HG02870 (cell line): ENCODE data around the gene CHMP6.
"Not testable (repeated sequence)": the region's sequence is repeated elsewhere in the genome, so short reads cannot be mapped to it uniquely, and the experiment has no call there.

ENCODE experiments used
- ATAC-seq: cut with Tn5 transposase; IDR thresholded peaks from one replicate; pipeline ENCODE4 v1.9.1; 2021; ENCODE audit warnings: mild to moderate bottlenecking, moderate library complexity; ENCODE audit not compliant: unreplicated experiment

The CHMP6 gene

DNA sequence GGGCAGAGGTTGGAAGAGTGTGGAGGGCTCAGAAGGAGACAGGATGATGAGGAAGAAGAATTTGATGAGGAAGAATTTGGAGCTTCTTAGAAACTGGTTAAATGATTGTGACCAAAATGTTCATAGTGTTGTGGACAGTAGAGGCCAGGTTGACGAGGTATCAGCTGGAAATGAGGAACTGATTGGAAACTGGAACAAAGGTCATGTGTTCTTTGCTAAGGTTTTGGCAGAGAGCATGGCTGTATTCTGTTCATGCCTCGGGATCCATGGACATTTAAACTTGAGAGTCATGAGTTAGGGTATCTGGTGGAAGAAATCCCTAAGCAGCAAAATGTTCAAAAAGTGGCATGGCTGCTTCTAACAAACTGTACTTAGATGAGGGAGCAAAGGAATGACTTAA, 19.3 kb downstream of the CHMP6 start:
- ATAC-seq: no peak

DNA sequence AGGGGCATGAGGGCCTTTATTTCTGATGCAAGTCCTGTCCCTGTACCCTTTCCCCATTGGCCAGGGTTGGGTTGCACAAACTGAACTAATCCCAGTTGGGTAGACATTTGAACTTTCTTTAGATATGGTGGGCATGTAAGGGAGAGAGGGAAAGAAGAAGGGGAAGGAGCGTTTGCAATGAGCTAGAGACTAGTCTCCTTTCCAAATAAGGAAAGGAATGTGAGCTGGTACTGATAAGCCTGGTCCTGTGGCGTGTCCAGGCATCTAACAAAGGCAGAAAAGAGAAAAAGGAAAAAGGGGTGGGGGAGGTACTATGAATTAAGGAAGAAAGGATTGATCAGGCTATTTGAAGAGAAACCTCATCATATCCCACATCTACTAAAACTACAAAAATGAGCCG, 20.3 kb downstream of the CHMP6 start:
- ATAC-seq: no peak

DNA sequence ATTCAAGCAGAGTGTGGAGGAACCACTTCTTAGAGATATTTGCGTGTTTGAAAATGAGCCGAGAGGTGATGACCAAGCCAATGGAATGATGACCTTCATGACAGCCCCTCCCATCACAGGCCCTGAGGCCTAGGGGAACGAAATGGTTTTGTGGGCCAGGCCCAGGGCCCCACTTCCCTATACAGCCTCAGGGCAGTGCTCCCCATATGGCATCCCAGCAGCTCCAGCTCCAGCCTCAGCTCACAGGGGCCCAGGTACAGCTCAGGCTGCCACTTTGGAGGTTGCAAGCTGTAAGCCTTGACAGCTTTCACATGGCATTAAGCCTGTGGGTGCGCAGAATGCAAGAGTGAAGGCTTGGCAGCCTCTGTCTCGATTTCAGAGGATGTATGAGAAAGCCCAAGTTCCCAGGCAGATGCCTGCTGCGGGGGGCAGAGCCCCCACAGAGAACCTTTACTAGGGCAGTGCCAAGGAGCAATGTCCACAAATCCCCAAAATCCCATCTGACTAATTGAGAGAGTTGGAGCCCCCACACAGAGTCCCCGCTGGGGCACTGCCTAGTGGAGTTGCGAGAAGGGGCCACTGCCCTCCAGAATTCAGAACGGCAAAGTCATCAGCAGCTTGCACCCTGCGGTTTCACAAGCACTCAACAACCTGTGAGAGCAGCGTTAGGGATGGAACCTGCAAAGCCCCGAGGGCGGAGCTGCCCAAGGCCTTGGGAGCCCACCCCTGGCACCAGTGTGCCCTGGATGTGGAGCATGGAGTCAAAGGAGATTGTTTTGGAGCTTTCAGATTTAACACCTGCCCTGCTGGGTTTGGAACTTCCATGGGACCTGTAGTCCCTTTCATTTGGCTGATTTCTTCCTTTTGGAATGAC, 21.2 kb downstream of the CHMP6 start:
- ATAC-seq: no peak

DNA sequence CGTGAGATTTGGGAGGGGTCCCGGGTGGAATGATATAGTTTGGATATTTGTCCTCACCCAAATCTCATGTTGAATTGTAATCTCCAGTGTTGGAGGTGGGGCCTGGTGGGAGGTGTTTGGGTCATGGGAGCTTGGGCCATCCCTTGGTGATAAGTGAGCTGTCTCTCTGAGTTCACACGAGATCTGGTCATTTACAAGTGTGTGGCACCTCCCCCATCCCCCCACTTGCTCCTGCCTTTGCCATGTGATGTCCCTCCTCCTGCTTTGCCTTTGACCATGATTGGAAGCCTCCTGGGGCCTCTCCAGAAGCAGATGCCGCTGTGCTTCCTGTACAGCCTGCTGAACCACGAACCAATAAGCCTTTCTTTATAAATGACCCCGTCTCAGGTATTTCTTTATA, 22.0 kb downstream of the CHMP6 start:
- ATAC-seq: no peak

DNA sequence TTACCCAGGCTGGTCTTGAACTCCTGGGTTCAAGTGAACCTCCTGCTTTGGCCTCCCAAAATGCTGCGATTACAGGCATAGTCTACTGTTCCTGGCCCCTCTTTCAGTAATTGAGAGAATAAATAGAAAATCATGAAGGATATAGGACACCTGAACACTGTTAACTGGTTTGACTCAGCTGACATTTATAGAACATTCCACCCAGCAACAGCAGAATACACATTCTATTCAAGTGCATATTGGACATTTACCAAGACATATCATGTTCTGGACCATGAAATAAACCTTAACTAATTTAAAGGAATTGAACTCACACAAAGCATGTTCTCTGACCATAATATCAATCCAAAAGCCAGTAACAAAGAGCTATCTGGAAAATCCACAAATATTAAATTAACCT, 23.5 kb downstream of the CHMP6 start:
- ATAC-seq: no peak

DNA sequence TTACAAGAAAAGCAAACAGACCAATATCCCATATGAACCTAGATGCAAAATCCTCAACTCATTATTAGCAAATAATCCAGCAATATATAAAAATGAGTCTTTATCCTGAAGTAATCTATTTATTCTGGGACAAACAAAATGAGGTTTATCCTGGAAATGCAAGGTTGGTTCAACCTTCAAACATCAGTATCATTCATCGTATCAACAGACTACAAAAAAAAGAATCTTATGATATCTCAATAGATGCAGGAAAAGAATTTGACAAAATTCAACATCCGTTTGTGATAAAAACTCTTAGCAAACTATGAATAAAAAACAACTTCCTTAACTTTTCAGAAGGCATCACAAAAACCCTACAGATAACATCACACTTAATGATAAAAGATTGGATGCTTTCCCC, 24.9 kb downstream of the CHMP6 start:
- no peak for ATAC-seq

DNA sequence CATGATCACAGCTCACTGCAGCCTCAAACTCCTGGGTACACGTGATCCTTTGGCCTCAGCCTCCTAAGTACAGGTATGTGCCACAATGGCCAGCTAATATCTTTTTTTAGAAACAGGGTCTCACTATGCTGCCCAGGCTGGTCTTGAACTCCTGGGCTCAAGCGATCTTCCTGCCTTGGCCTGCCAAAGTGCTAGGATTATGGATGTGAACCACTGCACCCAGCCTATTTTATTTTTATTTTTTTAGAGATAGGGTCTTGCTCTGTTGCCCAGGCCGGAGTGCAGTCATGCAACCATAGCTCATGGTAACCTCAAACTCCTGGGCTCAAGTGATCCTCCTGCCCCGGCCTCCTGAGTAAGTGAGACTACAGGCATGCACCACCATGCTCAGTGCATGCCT, 25.7 kb downstream of the CHMP6 start:
- ATAC-seq: not testable (repeated sequence)

DNA sequence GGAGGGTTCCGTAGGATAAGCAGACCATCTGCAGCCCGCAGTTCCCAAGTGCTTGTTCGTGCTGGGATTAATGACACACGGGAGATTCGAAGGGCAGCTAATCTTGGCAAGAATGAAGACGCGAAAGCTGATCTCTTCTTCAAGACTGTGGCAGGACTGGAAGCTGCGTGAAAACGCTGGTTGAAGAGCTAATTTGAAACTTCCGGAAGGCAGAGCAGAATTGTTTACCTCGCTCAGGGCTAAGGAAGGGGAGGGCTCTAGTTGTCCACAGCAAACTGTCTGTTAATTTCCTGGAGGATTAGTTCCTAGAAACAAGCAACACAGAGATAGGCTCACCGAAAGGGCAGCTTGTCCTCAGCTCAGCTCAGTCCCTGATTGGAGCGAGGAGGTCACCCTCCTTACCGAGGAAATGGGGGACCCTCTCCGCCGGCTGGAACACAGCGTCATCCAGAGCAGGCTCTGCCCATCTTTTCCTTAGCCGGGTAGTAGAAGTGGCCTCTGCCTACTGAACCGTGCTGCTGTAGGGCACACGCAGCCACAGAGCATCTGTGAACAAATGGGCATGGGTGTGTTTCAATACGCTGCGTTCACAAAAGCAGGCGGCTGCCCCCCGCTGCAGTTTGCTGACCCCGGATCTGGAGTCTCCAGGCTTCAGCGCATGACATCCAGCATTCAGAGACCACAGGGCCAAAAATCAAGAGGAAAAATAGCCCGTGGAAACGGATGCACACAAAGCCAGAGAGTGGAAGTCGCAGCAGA, 26.6 kb downstream of the CHMP6 start:
- ATAC-seq: no peak

DNA sequence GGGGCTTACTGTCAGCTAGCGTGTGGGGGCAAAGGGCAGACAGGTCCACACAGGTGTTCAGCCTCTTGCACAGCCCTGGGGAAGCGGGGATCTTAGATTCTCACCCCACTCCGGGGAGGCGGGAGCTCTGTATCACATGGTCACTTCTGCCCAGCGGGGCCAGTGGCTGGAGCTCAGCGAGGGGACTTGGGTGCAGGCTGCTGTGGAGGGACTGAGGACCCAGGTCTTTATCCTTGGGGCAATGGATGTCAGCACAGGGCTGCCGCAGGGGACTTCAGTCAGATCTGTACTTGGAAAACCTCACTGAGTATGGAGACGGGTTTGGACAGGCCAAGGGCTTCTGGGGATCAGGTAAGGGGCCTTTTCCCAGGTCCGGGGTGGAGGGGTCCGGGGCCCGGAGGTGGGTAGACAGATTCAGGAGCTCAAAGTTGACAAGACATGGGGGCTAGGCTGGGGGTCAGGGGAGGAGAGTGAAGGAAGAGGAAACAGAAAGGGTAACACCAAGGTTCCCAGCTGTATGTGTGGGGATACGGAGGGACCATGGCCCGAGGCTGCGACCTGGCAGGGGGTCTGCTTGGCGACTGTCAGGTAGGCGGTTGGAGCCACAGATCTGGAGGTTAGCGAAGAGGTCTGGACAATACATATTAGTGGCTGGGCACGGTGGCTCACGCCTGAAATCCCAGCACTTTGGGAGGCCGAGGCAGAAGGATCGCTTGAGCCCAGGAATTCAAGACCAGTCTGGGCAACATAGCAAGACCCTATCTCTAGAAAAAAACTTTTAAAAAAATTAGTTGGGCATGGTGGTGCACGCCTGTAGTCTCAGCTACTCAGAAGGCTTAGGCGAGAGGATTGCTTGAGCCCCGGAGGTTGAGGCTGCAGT, 28.2 kb downstream of the CHMP6 start:
- no peak for ATAC-seq

DNA sequence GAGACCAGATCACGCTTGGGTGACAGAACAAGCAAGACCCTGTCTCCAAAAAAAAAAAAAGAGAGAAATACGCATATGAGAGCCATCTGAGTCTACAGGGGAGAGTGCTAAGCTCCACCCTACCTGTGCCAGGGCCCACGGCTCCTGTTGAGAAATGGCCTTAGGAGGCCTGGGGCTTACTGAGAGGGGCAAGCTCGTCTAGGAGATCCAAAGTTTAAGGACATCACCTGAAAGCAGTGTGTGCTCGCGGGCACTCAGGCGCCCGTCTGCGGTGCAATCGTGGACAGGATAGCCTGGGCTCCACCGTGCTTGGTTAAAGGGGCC, 28.8 kb downstream of the CHMP6 start:
- ATAC-seq: no peak

DNA sequence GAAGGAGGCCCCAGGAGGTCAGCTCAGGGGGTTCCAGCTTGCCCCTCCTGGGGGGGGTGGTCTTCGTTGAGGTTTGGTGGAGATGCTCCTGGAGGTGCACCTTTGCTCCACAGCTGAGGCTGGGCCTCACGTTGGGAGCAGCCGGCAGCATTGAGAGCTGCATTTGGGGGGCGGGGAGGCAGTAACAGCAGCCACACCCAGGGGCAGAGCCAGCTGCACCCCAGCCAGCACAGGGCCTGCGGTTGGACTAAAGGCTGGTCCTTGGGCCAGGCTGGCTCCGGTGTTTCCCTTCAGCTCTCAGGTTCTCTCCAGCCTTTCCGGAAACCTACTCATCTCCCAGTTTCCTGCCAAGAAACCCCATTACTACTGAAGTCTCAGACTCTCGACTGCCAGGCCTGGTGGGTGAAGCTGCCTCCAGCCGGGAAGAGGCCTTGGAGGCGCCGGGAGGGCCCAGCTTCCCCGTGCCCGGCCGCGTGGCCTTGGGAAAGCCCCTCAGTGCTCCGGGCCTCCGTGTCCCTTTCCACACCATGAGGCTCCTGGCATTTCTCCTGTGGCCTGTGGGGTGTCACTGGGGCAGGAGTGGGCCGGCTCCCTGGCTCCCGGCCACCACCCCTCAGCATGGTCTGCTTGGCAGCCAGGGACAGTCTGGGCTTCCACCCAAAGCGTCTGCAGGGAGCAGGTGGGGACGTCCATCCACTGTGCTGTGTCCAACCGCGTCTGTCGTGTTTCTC, 29.3 kb downstream of the CHMP6 start:
- ATAC-seq: no peak

DNA sequence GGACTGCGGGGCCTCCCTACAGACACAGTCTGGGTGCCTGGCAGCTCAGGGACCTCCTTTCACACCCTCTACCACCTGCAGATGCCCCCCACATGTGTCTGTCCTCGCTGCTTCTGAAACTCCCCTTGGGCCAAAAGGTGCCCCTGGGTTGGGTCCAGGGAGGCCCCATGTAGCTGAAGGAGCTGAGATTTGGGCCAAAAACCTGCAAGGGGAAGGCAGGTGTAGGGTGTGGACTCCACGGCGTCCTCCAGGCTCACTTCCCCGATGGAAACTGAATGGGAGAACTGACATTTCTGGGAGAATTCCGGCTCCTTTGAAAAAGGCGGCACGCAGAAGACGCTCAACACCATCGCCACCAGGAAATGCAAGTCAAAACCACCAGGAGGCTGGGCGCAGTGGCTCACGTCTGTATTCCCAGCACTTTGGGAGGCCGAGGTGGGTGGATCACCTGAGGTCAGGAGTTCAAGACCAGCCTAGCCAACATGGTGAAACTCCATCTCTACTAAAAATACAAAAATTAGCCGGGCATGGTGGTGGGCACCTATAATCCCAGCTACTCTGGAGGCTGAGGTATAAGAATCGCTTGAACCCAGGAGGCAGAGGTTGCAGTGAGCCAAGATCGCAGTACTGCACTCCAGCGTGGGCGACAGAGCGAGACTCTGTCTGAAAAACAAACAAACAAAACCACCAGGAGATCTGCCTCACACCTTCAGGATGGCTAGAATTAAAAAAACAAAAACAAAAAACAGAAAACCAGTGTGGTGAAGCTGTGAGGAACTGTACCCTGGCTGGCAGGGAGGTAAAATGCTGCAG, 30.1 kb downstream of the CHMP6 start:
- no peak for ATAC-seq

DNA sequence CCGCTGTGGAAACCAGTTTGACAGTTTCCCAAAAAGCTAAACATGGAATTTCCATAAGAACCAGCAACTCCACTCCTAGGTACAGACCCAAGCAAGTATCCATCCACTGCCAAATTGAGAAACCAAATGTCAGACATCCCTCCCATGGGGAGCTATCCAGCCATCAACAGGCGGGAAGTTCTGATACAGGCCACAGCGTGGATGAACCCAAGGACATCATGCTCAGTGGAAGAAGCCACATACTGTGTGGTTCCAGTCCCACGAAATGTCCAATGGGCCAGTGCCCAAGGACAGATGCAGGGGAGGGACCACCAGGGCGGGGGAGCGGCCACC, 30.7 kb downstream of the CHMP6 start:
- no peak for ATAC-seq

DNA sequence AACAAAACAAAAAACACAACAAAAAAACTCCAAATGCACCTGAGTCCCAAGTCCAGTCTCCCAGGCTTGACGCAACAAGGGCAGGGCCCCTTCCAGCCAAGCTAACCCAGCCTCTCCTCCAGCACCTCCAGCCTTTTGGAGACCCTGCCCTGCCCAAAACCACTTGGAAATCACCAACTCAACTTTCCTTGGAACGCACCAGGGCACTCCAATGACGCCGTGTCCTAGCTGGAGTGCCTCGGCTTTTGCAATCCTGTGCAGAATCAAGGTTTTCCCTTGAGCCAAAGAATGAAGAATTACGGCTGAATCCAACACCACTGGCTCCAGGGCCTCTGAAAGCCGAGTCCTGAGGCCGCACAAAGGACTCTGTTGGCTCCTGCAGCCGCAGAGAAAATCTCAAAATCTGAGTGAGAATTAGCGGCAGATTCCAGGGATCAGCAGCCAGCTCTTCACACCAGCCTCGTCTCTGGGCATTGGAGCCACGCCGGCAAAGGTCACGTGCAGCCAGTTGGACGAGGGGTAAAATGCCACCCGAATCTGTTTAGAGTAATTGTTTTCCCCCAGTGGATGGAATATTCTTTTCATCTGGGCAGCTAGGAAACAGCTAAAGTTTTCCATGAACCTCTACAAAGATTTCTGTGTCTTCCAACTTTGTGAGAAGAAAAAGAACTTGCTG, 33.6 kb downstream of the CHMP6 start:
- no peak for ATAC-seq

DNA sequence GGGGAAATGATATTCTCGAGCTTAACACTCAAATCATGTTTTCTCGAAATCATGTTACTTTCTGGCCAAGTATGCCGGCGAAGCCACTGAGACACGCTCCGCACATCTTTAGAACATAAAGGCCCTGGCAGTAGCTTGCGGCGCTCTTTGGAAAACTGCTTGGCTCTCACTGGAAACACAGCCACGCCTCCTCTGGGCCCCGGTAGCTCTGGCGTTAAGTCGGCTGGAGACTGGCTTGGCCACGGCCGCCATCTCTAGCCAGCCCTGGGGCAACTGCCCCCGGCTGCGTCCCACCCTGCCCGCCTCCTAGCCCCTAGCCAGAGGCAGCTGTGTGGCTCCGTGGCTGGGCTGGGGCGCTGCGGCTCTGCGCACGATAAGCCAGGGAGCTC, 34.1 kb downstream of the CHMP6 start:
- ATAC-seq: no peak

DNA sequence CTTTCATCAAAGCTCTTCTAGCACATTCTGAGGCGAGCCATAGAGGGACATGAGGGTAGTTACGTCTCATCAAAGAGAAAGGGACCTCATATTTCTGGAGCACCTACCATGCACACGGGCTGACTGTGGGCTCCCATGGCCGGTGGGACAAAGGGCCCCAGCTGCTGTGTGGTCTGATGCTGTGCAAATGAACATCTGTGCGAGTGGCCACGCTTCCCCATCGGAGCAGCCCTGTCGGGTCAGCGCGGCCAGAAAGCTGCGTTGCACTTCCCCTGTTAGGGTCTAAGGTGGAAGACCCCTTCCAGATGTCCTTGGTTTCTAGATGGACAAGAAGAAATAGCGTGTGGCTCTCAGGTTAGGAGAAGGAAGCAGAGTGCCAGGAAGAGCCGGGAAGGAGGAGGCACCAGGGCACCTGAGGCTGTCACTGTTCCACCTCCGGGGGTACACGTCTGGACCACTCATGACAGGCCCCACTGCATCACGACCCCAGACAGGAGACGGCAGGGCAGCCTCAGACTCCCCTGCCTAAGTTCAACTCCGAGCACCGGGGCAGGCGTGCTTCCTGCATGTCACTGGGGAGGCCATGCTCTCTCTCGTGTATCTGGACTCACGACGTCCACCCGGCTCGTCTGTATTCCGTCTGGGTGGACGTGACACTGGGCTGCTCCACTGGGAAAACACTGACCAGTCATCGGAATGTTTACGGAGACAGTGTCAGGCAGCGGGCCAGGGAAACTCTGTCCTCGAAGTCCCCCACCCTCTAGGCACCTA, 34.8 kb downstream of the CHMP6 start:
- no peak for ATAC-seq

DNA sequence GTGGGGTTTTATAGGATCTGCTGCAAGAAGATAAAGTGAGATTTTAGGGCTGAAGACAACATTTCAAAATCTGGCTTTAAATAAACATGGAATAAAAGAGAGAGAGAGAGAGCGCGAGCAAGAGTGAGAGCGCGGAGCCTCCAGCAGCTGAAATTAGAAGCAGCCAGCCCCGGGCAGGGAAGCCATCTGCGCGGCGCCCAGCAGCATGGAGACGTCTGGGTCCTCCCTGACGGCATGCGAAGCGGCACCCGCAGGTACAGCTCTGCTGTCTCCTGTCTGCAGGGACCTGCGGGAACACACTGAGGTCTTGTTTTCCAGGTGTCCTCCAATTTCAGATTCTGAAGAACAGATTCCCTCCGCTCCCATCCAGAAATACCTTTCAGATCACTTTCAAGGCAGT, 35.4 kb downstream of the CHMP6 start:
- ATAC-seq: no peak

DNA sequence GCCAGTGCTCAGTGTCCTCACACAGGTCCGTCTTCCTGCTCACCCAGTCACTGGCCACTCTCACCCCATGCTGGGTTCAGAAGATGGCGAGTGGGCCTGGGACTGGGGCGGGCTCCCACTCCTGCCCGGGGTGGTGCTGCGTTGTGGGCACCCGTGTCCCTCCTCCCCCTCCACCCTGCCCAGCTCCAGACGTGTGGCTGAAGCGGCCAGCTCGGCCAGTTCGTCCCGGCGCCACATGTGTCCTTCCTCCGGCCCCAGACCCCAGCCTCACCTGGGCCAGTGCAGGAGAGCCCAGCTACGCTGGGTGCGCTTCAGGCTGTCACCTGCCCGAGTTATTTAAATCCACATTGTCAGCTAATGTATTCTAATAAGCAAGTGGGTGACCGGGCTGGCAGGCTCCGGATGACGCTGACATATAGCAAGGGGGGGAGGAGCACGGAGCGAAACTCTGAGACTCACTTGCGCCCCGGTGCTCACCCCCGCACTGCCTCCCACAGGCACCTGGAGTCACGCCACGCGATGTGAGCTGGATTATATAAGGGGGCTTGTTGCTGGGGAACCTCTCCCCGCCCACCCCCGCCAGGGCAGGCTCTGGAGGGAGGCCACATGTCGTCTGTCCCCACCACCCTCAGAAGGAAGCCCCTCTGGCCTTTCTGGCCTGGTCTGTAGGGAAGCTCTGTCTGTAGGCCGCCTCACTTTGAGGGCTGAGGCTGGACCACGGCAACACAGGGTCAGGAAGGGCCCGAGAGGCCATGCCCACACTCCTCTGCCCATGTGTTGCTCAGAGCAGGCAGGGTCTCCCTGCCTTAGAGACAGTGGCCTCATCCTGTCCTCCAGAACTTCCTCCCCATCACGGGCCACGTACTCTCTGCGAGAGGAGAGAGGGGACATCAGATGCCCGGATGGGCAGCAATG, 36.2 kb downstream of the CHMP6 start:
- ATAC-seq: no peak
